ENCODE measurements around the gene CUX1.

GRCh38 chr7:102008535-102009262, 191.3 kb downstream of the CUX1 start:
- no peak for TF ChIP-seq EZH2phosphoT487 (IDR thresholded peaks at IDR 0.05; ENCODE audit: borderline replicate concordance, low read length)
- TF ChIP-seq CTCF (conservative IDR thresholded peaks at IDR 0.05; ENCODE audit: low read depth, low read length): no peak
